GM23338 (cell line): Measurements from ENCODE around the gene YIPF2. TPM values are rescaled to one million over a fixed set of nuclear protein-coding genes. Genes with fewer than 3 reads are reported as not detected.

Experiments
- ATAC-seq: fragments of 200-7000 bp; cut with Tn5 transposase; 3 replicates; pipeline ENCODE4 v1.9.1; 2020
- DNase-seq: peaks from one replicate; pipeline ENCODE4 v3.0.0-alpha.2; 2015; ENCODE audit warnings: low spot score
- H2AFZ ChIP-seq: fragments of 200-600 bp; sonication (generic); 2 replicates; pipeline ENCODE4 v1.8.0; 2016; ENCODE audit warnings: antibody characterized with exemption, mild to moderate bottlenecking, moderate library complexity
- H3F3A ChIP-seq: fragments of 200-600 bp; sonication (generic); replicated peaks from 2 replicates; pipeline ENCODE4 v1.8.0; 2017; ENCODE audit warnings: antibody characterized with exemption, mixed run types, low read depth
- H3K27ac ChIP-seq: fragments of 200-600 bp; sonication (generic); 2 replicates; pipeline ENCODE4 v1.6.1; 2016; ENCODE audit warnings: low read depth
- H3K27me3 ChIP-seq: fragments of 200-600 bp; sonication (generic); 2 replicates; pipeline ENCODE4 v1.8.0; 2016; ENCODE audit warnings: mild to moderate bottlenecking, mixed run types, moderate library complexity; ENCODE audit not compliant: insufficient read depth
- H3K36me3 ChIP-seq: fragments of 200-600 bp; sonication (generic); 2 replicates; pipeline ENCODE4 v1.8.0; 2016; ENCODE audit warnings: mild to moderate bottlenecking; ENCODE audit not compliant: insufficient read depth
- H3K4me1 ChIP-seq: fragments of 200-600 bp; sonication (generic); 2 replicates; pipeline ENCODE4 v1.8.0; 2016; ENCODE audit warnings: mild to moderate bottlenecking, moderate library complexity; ENCODE audit not compliant: insufficient read depth
- H3K4me2 ChIP-seq: fragments of 200-600 bp; sonication (generic); 2 replicates; pipeline ENCODE4 v1.7.1; 2017; ENCODE audit warnings: mixed run types
- H3K4me3 ChIP-seq: fragments of 200-600 bp; sonication (generic); 2 replicates; pipeline ENCODE4 v1.6.1; 2016; ENCODE audit warnings: mixed run types
- H3K79me2 ChIP-seq: fragments of 200-600 bp; sonication (generic); replicated peaks from 2 replicates; pipeline ENCODE4 v1.8.0; 2017; ENCODE audit warnings: mild to moderate bottlenecking; ENCODE audit not compliant: insufficient read depth
- H3K9me2 ChIP-seq: fragments of 200-600 bp; sonication (generic); 2 replicates; pipeline ENCODE4 v1.8.0; 2017; ENCODE audit not compliant: insufficient read depth
- H4K20me1 ChIP-seq: fragments of 200-600 bp; sonication (generic); replicated peaks from 2 replicates; pipeline ENCODE4 v1.8.0; 2017; ENCODE audit warnings: mild to moderate bottlenecking; ENCODE audit not compliant: insufficient read depth
- H3K27ac Mint-ChIP-seq: 2 replicates; pipeline ENCODE4 v1.8.0; 2020; ENCODE audit warnings: inconsistent platforms, mild to moderate bottlenecking, moderate library complexity, mixed read lengths
- H3K27me3 Mint-ChIP-seq: 3 replicates; pipeline ENCODE4 v1.8.0; 2022; ENCODE audit warnings: low read depth, mild to moderate bottlenecking, moderate library complexity, mixed read lengths, inconsistent platforms; ENCODE audit not compliant: insufficient read depth, poor library complexity
- H3K36me3 Mint-ChIP-seq: 3 replicates; pipeline ENCODE4 v1.8.0; 2021; ENCODE audit warnings: low read depth, mild to moderate bottlenecking, inconsistent platforms, moderate library complexity, mixed read lengths
- H3K4me1 Mint-ChIP-seq: 3 replicates; pipeline ENCODE4 v1.8.0; 2020; ENCODE audit warnings: mild to moderate bottlenecking, inconsistent platforms, mixed read lengths
- H3K4me3 Mint-ChIP-seq: 3 replicates; pipeline ENCODE4 v1.8.0; 2021; ENCODE audit warnings: moderate library complexity, mild to moderate bottlenecking, inconsistent platforms, mixed read lengths
- H3K9me3 Mint-ChIP-seq: 3 replicates; pipeline ENCODE4 v1.8.0; 2020; ENCODE audit warnings: moderate library complexity, mild to moderate bottlenecking, inconsistent platforms, mixed read lengths
- CREB1 ChIP-seq: fragments of 250-450 bp; sonication (Bioruptor Pico); IDR thresholded peaks from 2 replicates; pipeline ENCODE4 v1.5.0; 2020; ENCODE audit warnings: low read depth, mild to moderate bottlenecking, moderate library complexity
- CTCF ChIP-seq, 2 experiments: fragments of 200-600 bp in 1 of 2; sonication (generic) in 1 of 2; conservative IDR thresholded peaks; 2 replicates each; pipeline versions ENCODE4 v1.5.1 to v1.6.1; 2016 to 2017; ENCODE audit warnings: antibody characterized with exemption in 2 of 2, low read depth in 2 of 2, mild to moderate bottlenecking in 2 of 2, moderate library complexity in 1 of 2
- EZH2 ChIP-seq: fragments of 200-600 bp; sonication (generic); IDR thresholded peaks from one replicate; pipeline ENCODE4 v1.8.0; 2017; ENCODE audit warnings: antibody characterized with exemption, mild to moderate bottlenecking, low read depth; ENCODE audit not compliant: unreplicated experiment
- EZH2phosphoT487 ChIP-seq: fragments of 200-600 bp; sonication (generic); IDR thresholded peaks from one replicate; pipeline ENCODE4 v1.8.1; 2018; ENCODE audit warnings: antibody characterized with exemption; ENCODE audit not compliant: unreplicated experiment
- JUNB ChIP-seq: IDR thresholded peaks from one replicate; pipeline ENCODE4 v1.6.1; 2016; ENCODE audit warnings: antibody characterized with exemption; ENCODE audit not compliant: unreplicated experiment
- NANOG ChIP-seq: IDR thresholded peaks from 2 replicates; pipeline ENCODE4 v1.6.1; 2016; ENCODE audit warnings: antibody characterized with exemption, borderline replicate concordance
- POLR2AphosphoS5 ChIP-seq: IDR thresholded peaks from 2 replicates; pipeline ENCODE4 v1.6.1; 2016; ENCODE audit warnings: antibody characterized with exemption, low read depth
- STAT1 ChIP-seq: IDR thresholded peaks from one replicate; pipeline ENCODE4 v1.6.1; 2016; ENCODE audit warnings: antibody characterized with exemption; ENCODE audit not compliant: unreplicated experiment
- ZNF114 ChIP-seq: fragments of 250-450 bp; sonication (Bioruptor Pico); IDR thresholded peaks from 2 replicates; pipeline ENCODE4 v1.5.0; 2020; ENCODE audit warnings: mild to moderate bottlenecking, moderate library complexity
- ZNF462 ChIP-seq: fragments of 250-450 bp; sonication (Bioruptor Pico); IDR thresholded peaks from 2 replicates; pipeline ENCODE4 v1.5.0; 2020; ENCODE audit warnings: mild to moderate bottlenecking, moderate library complexity
- polyA plus RNA-seq: library from polyadenylated mRNA; unstranded; fragments of >200 nt; fragmentation: Nextera tagmentation; extraction: Ambion mirVana; gene quantifications from 2 replicates; pipeline ENCODE4 v1.2.1, GENCODE V29; 2016
- total RNA-seq: library from RNA; depleted of rRNA; stranded (reverse); fragments of >200 nt; shearing (Covaris generic); gene quantifications from 2 replicates; pipeline ENCODE4 v1.2.3, GENCODE V29; 2014

YIPF2 gene
- total and polyA plus RNA-seq, 2 experiments from 2014 or later, result 36.3 to 63.7 TPM

- Histone ChIP-seq H3K4me1 (peaks cover 27% of the 10 kb centered on the region; the same call in 1 of the 2 replicates), H3K4me3 (no peak overlapping the region; the same call in 1 of the 2 replicates), H3K79me2 (peaks cover 91% of the 10 kb centered on the region), H3K4me2 (no peak overlapping the region), H3K27ac (0 out of 2 replicates have a peak overlapping the region, but pooled peaks have one; percentile 36), H3F3A (0 out of 2 replicates have a peak, but pooled peaks cover 6% of the 10 kb centered on the region), H3K9me2 (no peaks in the 10 kb centered on the region), H3K36me3 (no peaks in the 10 kb centered on the region; the same call in 1 of the 2 replicates), H3K27me3 (no peaks in the 10 kb centered on the region), H2AFZ (no peak overlapping the region), H4K20me1 (peaks cover 55% of the 10 kb centered on the region)
- Mint-ChIP-seq H3K4me1 (peaks cover 47% of the 10 kb centered on the region), H3K9me3 (no peaks in the 10 kb centered on the region), H3K27me3 (peaks cover 13% of the 10 kb centered on the region), H3K27ac (peak overlapping the region; percentile 52; the same call in 1 of the 2 replicates), H3K36me3 (peaks cover 33% of the 10 kb centered on the region), H3K4me3 (no peak overlapping the region; the same call in 2 of the 3 replicates)
- ATAC-seq (no peak), DNase-seq (no peak)
- TF ChIP-seq ZNF462 (CRISPR knock-in tag), result no peak
- no peak for TF ChIP-seq ZNF114 (CRISPR knock-in tag)
- no peak for TF ChIP-seq POLR2AphosphoS5
- TF ChIP-seq CTCF (conservative IDR thresholded peaks at IDR 0.05; ENCODE audit: low read depth in 2 of 2), result no peak
- no peak for TF ChIP-seq JUNB
- no peak for TF ChIP-seq EZH2
- no peak for TF ChIP-seq CREB1
- no peak for TF ChIP-seq NANOG
- no peak for TF ChIP-seq EZH2phosphoT487
- TF ChIP-seq STAT1, result no peak
These were observed 37.0 kb upstream of the YIPF2 start for GRCh38 chr19:10965398-10965797.
